Aorta (tissue), 5 donors: ENCODE data around the gene PEX14. TPM values are rescaled to one million over a fixed set of nuclear protein-coding genes. Genes with fewer than 3 reads are reported as not detected.
A peak's percentile ranks its signal among the peaks of the same experiment; 100 is the strongest.

Experiments
- ATAC-seq: fragments of 200-7000 bp; cut with Tn5 transposase; one replicate; pipeline ENCODE4 v1.9.1; 2022; ENCODE audit warnings: moderate library complexity; ENCODE audit not compliant: low FRiP score
- DNase-seq, 2 donors: peaks; one replicate each; pipeline ENCODE4 v3.0.0-alpha.2; 2020
- H3K27ac ChIP-seq, 2 donors: one replicate each; pipeline ENCODE4 v1.5.1; 2013; ENCODE audit warnings: low read length in 2 of 2, mild to moderate bottlenecking in 2 of 2, moderate library complexity in 2 of 2, control low read depth in 1 of 2, inconsistent platforms in 1 of 2, low read depth in 1 of 2
- H3K27me3 ChIP-seq, 2 donors: one replicate each; pipeline ENCODE4 v1.6.1; 2013; ENCODE audit warnings: control low read depth in 1 of 2, low read length in 1 of 2, mild to moderate bottlenecking in 1 of 2, moderate library complexity in 1 of 2; ENCODE audit not compliant: insufficient read depth in 2 of 2, control insufficient read depth in 1 of 2
- H3K36me3 ChIP-seq, 2 donors: one replicate each; pipeline ENCODE4 v1.6.1; 2013; ENCODE audit warnings: control low read depth in 1 of 2, low read length in 1 of 2, mild to moderate bottlenecking in 1 of 2; ENCODE audit not compliant: insufficient read depth in 2 of 2, control insufficient read depth in 1 of 2
- H3K4me1 ChIP-seq, 2 donors: one replicate each; pipeline ENCODE4 v1.6.1; 2013; ENCODE audit warnings: low read length in 2 of 2, control low read depth in 1 of 2, mild to moderate bottlenecking in 1 of 2, moderate library complexity in 1 of 2; ENCODE audit not compliant: insufficient read depth in 2 of 2, control insufficient read depth in 1 of 2
- H3K4me3 ChIP-seq, 2 donors: one replicate each; pipeline ENCODE4 v1.5.1; 2013; ENCODE audit warnings: low read length in 2 of 2, control low read depth in 1 of 2, mild to moderate bottlenecking in 1 of 2
- H3K9me3 ChIP-seq: one replicate; pipeline ENCODE4 v1.6.1; 2013; ENCODE audit warnings: mild to moderate bottlenecking, low read length; ENCODE audit not compliant: control insufficient read depth
- WGBS, 2 donors: extraction: QIAGEN DNeasy Blood & Tissue Kit; methylation state at CpG; one replicate each; pipeline ENCODE4 v1.1.7; 2013; 5-methylcytosine and 5-hydroxymethylcytosine counted together
- intact Hi-C, 2 donors: fragments of 100-400 bp; cut with DNase I; formaldehyde crosslinking; loops; one replicate each; pipeline versions ENCODE4 v1.14.2 to v1.15.0; 2022
- polyA plus RNA-seq, 2 donors: library from polyadenylated mRNA; stranded (reverse); fragments of 200-250 nt; gene quantifications; one replicate each; pipeline ENCODE4 v1.2.3, GENCODE V29; 2013
- total RNA-seq, 2 donors: library from RNA; stranded (reverse); fragmentation: NEBNext Ultra II Directional; extraction: Animal tissue kit (Norgen Biotek cat#: 25700); gene quantifications; one replicate each; pipeline ENCODE4 v1.2.1, GENCODE V29; 2021
- donor health status: healthy with polysubstance abuse.
- donor health status: Bipolar disorder and iron deficiency.
- donor health status: DM: no; HTN: no; CAD: no.
- donor health status: DM: no; HTN: no; CAD: no.
- donor health status: DM: yes; HTN: yes; CAD: no.

Gene PEX14
- total and polyA plus RNA-seq, 4 donors: 4.5 to 16.9 (median 14.4) TPM

- 95 to 96% methylated on average over 18 of the region's 18 CpGs for WGBS, 2 donors
- intact Hi-C loops: no loop called here
- Histone ChIP-seq H3K27ac (no peak overlapping the region), H3K9me3 (no peaks in the 10 kb centered on the region), H3K4me3 (no peak overlapping the region), H3K4me1 (no peaks in the 10 kb centered on the region), H3K27me3 (no peaks in the 10 kb centered on the region), H3K36me3 (no peaks in the 10 kb centered on the region)
- ATAC-seq (no peak), DNase-seq (no peak)
These were observed 139.9 kb downstream of the PEX14 start for GRCh38 chr1:10614377-10615225.

GRCh38 chr1:10615332-10615731 is 140.6 kb downstream of the PEX14 start:
- Histone ChIP-seq H3K27me3 (no peaks in the 10 kb centered on the region), H3K4me1 (no peaks in the 10 kb centered on the region), H3K9me3 (no peaks in the 10 kb centered on the region), H3K4me3 (no peak overlapping the region), H3K36me3 (no peaks in the 10 kb centered on the region), H3K27ac (no peak overlapping the region)
- DNase-seq (no peak), ATAC-seq (no peak)
- 93 to 95% methylated on average over 13 of the region's 13 CpGs for WGBS, 2 donors
- intact Hi-C loops: no loop called here

GRCh38 chr1:10615932-10616671 is 141.4 kb downstream of the PEX14 start:
- ATAC-seq (no peak), DNase-seq (no peak)
- Histone ChIP-seq H3K9me3 (no peaks in the 10 kb centered on the region), H3K36me3 (no peaks in the 10 kb centered on the region), H3K27ac (no peak overlapping the region), H3K4me1 (no peaks in the 10 kb centered on the region), H3K27me3 (no peaks in the 10 kb centered on the region), H3K4me3 (no peak overlapping the region)
- intact Hi-C loops: no loop called here
- 85 to 90% methylated on average over 27 of the region's 27 CpGs for WGBS, 2 donors

GRCh38 chr1:10616696-10617095 is 141.9 kb downstream of the PEX14 start:
- 95 to 96% methylated on average over 15 of the region's 15 CpGs for WGBS, 2 donors

GRCh38 chr1:10617318-10617717 is 142.6 kb downstream of the PEX14 start:
- H3K27ac ChIP-seq: no peak overlapping the region
- H3K4me3 ChIP-seq: no peak overlapping the region
- WGBS, 2 donors: 96 to 98% methylated on average over 5 of the region's 5 CpGs
- H3K9me3 ChIP-seq: no peaks in the 10 kb centered on the region
- H3K36me3 ChIP-seq: no peaks in the 10 kb centered on the region
- no peaks in the 10 kb centered on the region for H3K4me1 ChIP-seq
- H3K27me3 ChIP-seq: no peaks in the 10 kb centered on the region
- ATAC-seq (no peak), DNase-seq (no peak)
- intact Hi-C loops: no loop called here

More at GRCh38 chr1:10616696-10617095, 141.9 kb downstream of the PEX14 start:
- Histone ChIP-seq H3K36me3 (no peaks in the 10 kb centered on the region), H3K9me3 (no peaks in the 10 kb centered on the region), H3K27me3 (no peaks in the 10 kb centered on the region), H3K4me1 (no peaks in the 10 kb centered on the region), H3K4me3 (no peak overlapping the region), H3K27ac (no peak overlapping the region)
- DNase-seq (no peak), ATAC-seq (no peak)
- intact Hi-C loops: no loop called here

GRCh38 chr1:10617931-10618885 is 143.5 kb downstream of the PEX14 start:
- Histone ChIP-seq H3K4me3 (no peak overlapping the region), H3K27me3 (no peaks in the 10 kb centered on the region), H3K4me1 (no peaks in the 10 kb centered on the region), H3K36me3 (no peaks in the 10 kb centered on the region), H3K27ac (no peak overlapping the region), H3K9me3 (no peaks in the 10 kb centered on the region)
- intact Hi-C loops: no loop called here
- 96 to 97% methylated on average over 23 of the region's 23 CpGs for WGBS, 2 donors
- DNase-seq (no peak), ATAC-seq (no peak)

- intact Hi-C loops: no loop called here
- no peak for ATAC-seq
- Histone ChIP-seq H3K9me3 (no peaks in the 10 kb centered on the region), H3K36me3 (no peaks in the 10 kb centered on the region), H3K27ac (no peak overlapping the region), H3K4me3 (no peak overlapping the region), H3K4me1 (no peaks in the 10 kb centered on the region), H3K27me3 (no peaks in the 10 kb centered on the region)
- WGBS, 2 donors: 93 to 94% methylated on average over 12 of the region's 12 CpGs
- DNase-seq: peak in 1 of 2 donors; percentile 52
These were observed 146.0 kb downstream of the PEX14 start for GRCh38 chr1:10620776-10621175.

- no peaks in the 10 kb centered on the region for H3K27me3 ChIP-seq
These were observed 147.2 kb downstream of the PEX14 start for GRCh38 chr1:10621906-10622305.

More at GRCh38 chr1:10621906-10622305, 147.2 kb downstream of the PEX14 start:
- Histone ChIP-seq H3K4me1 (no peaks in the 10 kb centered on the region), H3K36me3 (no peaks in the 10 kb centered on the region), H3K27ac (no peak overlapping the region), H3K4me3 (no peak overlapping the region), H3K9me3 (no peaks in the 10 kb centered on the region)
- WGBS, 2 donors: 86 to 87% methylated on average over 9 of the region's 9 CpGs
- DNase-seq (peak in 1 of 2 donors; percentile 48), ATAC-seq (no peak)
- intact Hi-C loops: no loop called here
